MG63 (cell line): ENCODE results near the gene WEE1. TPM values are rescaled to one million over a fixed set of nuclear protein-coding genes. Genes with fewer than 3 reads are reported as not detected.

Experiments used
- DNase-seq: peaks from one replicate; pipeline ENCODE4 v3.0.0-alpha.2; 2020
- H3K27me3 ChIP-seq: fragments of 250-450 bp; sonication (Bioruptor Pico); 2 replicates; pipeline ENCODE4 v1.5.1; 2020; ENCODE audit warnings: mild to moderate bottlenecking, moderate library complexity
- H3K36me3 ChIP-seq: fragments of 250-450 bp; sonication (Bioruptor Pico); 2 replicates; pipeline ENCODE4 v1.5.1; 2020; ENCODE audit warnings: mild to moderate bottlenecking, moderate library complexity
- H3K4me3 ChIP-seq: fragments of 250-450 bp; sonication (Bioruptor Pico); 2 replicates; pipeline ENCODE4 v1.5.1; 2020; ENCODE audit warnings: mild to moderate bottlenecking, moderate library complexity
- H3K9me3 ChIP-seq: fragments of 250-450 bp; sonication (Bioruptor Pico); 2 replicates; pipeline ENCODE4 v1.5.1; 2020; ENCODE audit warnings: mild to moderate bottlenecking, moderate library complexity
- total RNA-seq: library from RNA; depleted of rRNA; stranded (reverse); fragments of >200 nt; shearing (Covaris generic); gene quantifications from 2 replicates; pipeline ENCODE4 v1.2.3, GENCODE V29; 2014; ENCODE audit warnings: low replicate concordance

The WEE1 gene
- total RNA-seq, 1 experiment from 2014 or later = 35.6 TPM

GRCh38 chr11:9561279-9561982, 12.0 kb upstream of the WEE1 start:
- DNase-seq = no peak
- peaks cover 18% of the 10 kb centered on the region for H3K9me3 ChIP-seq
- no peak overlapping the region for H3K4me3 ChIP-seq
- no peaks in the 10 kb centered on the region for H3K27me3 ChIP-seq
- no peaks in the 10 kb centered on the region for H3K36me3 ChIP-seq

GRCh38 chr11:9562716-9563115, 10.8 kb upstream of the WEE1 start:
- DNase-seq = no peak
- Histone ChIP-seq H3K9me3 (peaks cover 18% of the 10 kb centered on the region), H3K27me3 (no peaks in the 10 kb centered on the region), H3K4me3 (no peak overlapping the region), H3K36me3 (no peaks in the 10 kb centered on the region)

GRCh38 chr11:9563196-9563730, 10.2 kb upstream of the WEE1 start:
- H3K36me3 ChIP-seq = no peaks in the 10 kb centered on the region
- DNase-seq = no peak

GRCh38 chr11:9565822-9566560, 7.5 kb upstream of the WEE1 start:
- Histone ChIP-seq H3K4me3 (no peak overlapping the region), H3K27me3 (no peaks in the 10 kb centered on the region), H3K9me3 (peaks cover 7% of the 10 kb centered on the region), H3K36me3 (no peaks in the 10 kb centered on the region)
- peak; percentile 92 for DNase-seq

More at GRCh38 chr11:9563196-9563730, 10.2 kb upstream of the WEE1 start:
- Histone ChIP-seq H3K27me3 (no peaks in the 10 kb centered on the region), H3K9me3 (peaks cover 18% of the 10 kb centered on the region), H3K4me3 (no peak overlapping the region)

GRCh38 chr11:9566561-9567063, 6.9 kb upstream of the WEE1 start:
- no peak for DNase-seq
- Histone ChIP-seq H3K36me3 (no peaks in the 10 kb centered on the region), H3K9me3 (peaks cover under 1% of the 10 kb centered on the region), H3K27me3 (no peaks in the 10 kb centered on the region), H3K4me3 (no peak overlapping the region)

- Histone ChIP-seq H3K4me3 (no peak overlapping the region), H3K36me3 (no peaks in the 10 kb centered on the region)
- no peak for DNase-seq
Measured at GRCh38 chr11:9567401-9567800, 6.1 kb upstream of the WEE1 start.

GRCh38 chr11:9568161-9568853, 5.2 kb upstream of the WEE1 start:
- no peaks in the 10 kb centered on the region for H3K36me3 ChIP-seq
- no peak for DNase-seq

More at GRCh38 chr11:9567401-9567800, 6.1 kb upstream of the WEE1 start:
- Histone ChIP-seq H3K9me3 (no peaks in the 10 kb centered on the region), H3K27me3 (no peaks in the 10 kb centered on the region)

GRCh38 chr11:9568854-9569587, 4.4 kb upstream of the WEE1 start:
- Histone ChIP-seq H3K9me3 (no peaks in the 10 kb centered on the region), H3K36me3 (no peaks in the 10 kb centered on the region), H3K27me3 (no peaks in the 10 kb centered on the region), H3K4me3 (no peak overlapping the region)
- peak; percentile 46 for DNase-seq

More at GRCh38 chr11:9568161-9568853, 5.2 kb upstream of the WEE1 start:
- H3K4me3 ChIP-seq = no peak overlapping the region
- H3K9me3 ChIP-seq = no peaks in the 10 kb centered on the region
- H3K27me3 ChIP-seq = no peaks in the 10 kb centered on the region

GRCh38 chr11:9569588-9570164, 3.8 kb upstream of the WEE1 start:
- Histone ChIP-seq H3K4me3 (no peak overlapping the region), H3K36me3 (peaks cover 3% of the 10 kb centered on the region), H3K9me3 (no peaks in the 10 kb centered on the region), H3K27me3 (no peaks in the 10 kb centered on the region)
- DNase-seq = no peak

GRCh38 chr11:9570313-9571025, 3.0 kb upstream of the WEE1 start:
- H3K4me3 ChIP-seq = no peak overlapping the region
- H3K36me3 ChIP-seq = peaks cover 10% of the 10 kb centered on the region
- DNase-seq = no peak
- no peaks in the 10 kb centered on the region for H3K27me3 ChIP-seq
- no peaks in the 10 kb centered on the region for H3K9me3 ChIP-seq

- H3K27me3 ChIP-seq = no peaks in the 10 kb centered on the region
- DNase-seq = no peak
- H3K4me3 ChIP-seq = no peak overlapping the region
- no peaks in the 10 kb centered on the region for H3K9me3 ChIP-seq
- peaks cover 18% of the 10 kb centered on the region for H3K36me3 ChIP-seq
Measured at GRCh38 chr11:9571071-9571762, 2.3 kb upstream of the WEE1 start.

GRCh38 chr11:9571763-9572115, 1.7 kb upstream of the WEE1 start:
- peaks cover 23% of the 10 kb centered on the region for H3K36me3 ChIP-seq
- DNase-seq = no peak
- H3K9me3 ChIP-seq = no peaks in the 10 kb centered on the region
- H3K4me3 ChIP-seq = peak overlapping the region; percentile 82
- H3K27me3 ChIP-seq = no peaks in the 10 kb centered on the region

- Histone ChIP-seq H3K27me3 (no peaks in the 10 kb centered on the region), H3K9me3 (no peaks in the 10 kb centered on the region), H3K36me3 (peaks cover 44% of the 10 kb centered on the region), H3K4me3 (peak overlapping the region; percentile 82)
- peak; percentile 11 for DNase-seq
Measured at GRCh38 chr11:9573775-9574621, 528 bp downstream of the WEE1 start.

- Histone ChIP-seq H3K9me3 (no peaks in the 10 kb centered on the region), H3K36me3 (peaks cover 52% of the 10 kb centered on the region), H3K4me3 (peak overlapping the region; percentile 82), H3K27me3 (no peaks in the 10 kb centered on the region)
- peak; percentile 18 for DNase-seq
Measured at GRCh38 chr11:9574622-9575259, 1.3 kb downstream of the WEE1 start.
